OCI-LY7 (cell line): ENCODE results near the gene RIN3.

ENCODE experiments used
- EZH2phosphoT487 ChIP-seq: fragments of 200-600 bp; sonication (generic); IDR thresholded peaks from 2 replicates; pipeline ENCODE4 v1.6.1; 2018; ENCODE audit warnings: low read depth, borderline replicate concordance, mild to moderate bottlenecking, mixed run types, antibody characterized with exemption, low read length, moderate library complexity, mixed read lengths
- TF ChIP-seq, protein P1 (sequence below): fragments of 200-600 bp; sonication (generic); conservative IDR thresholded peaks from 2 replicates; pipeline ENCODE4 v1.5.1; 2014; ENCODE audit warnings: mild to moderate bottlenecking, antibody characterized with exemption, low read length, moderate library complexity, mixed read lengths

GRCh38 chr14:92513966-92514843 lies 624 bp downstream of the RIN3 start:
- TF ChIP-seq, protein P1, sequence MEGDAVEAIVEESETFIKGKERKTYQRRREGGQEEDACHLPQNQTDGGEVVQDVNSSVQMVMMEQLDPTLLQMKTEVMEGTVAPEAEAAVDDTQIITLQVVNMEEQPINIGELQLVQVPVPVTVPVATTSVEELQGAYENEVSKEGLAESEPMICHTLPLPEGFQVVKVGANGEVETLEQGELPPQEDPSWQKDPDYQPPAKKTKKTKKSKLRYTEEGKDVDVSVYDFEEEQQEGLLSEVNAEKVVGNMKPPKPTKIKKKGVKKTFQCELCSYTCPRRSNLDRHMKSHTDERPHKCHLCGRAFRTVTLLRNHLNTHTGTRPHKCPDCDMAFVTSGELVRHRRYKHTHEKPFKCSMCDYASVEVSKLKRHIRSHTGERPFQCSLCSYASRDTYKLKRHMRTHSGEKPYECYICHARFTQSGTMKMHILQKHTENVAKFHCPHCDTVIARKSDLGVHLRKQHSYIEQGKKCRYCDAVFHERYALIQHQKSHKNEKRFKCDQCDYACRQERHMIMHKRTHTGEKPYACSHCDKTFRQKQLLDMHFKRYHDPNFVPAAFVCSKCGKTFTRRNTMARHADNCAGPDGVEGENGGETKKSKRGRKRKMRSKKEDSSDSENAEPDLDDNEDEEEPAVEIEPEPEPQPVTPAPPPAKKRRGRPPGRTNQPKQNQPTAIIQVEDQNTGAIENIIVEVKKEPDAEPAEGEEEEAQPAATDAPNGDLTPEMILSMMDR: no peak
- no peak for TF ChIP-seq EZH2phosphoT487
